ENCODE data around the gene GYS2.

DNA sequence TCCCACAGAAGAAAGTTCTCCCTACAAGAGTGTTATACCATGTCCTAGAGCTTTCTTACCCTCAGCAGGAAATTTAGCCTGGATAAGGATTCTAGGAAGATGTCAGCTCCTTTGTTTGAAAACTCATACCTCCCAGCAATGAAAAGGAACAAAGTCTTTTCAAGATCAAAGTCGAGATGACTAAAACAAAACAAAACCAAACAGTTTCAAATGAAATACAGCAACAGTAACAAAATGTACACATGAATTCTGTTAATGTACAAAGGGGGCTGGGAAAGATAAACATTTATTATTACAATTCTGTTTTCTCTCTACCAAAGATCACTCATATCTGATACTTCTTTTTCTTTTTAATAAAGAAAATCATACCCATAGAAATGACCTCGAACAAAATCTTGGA, 41.8 kb downstream of the GYS2 start:
- no peak for TF ChIP-seq POLR2A (IDR thresholded peaks at IDR 0.05; ENCODE audit: low read length)
- no peak for TF ChIP-seq GATA1 (IDR thresholded peaks at IDR 0.05; ENCODE audit: low read depth, low read length)
